Transverse colon (tissue), 4 donors: ENCODE measurements around the gene LYSET.

Source experiments
- POLR2A ChIP-seq: fragments of 450-650 bp; IDR thresholded peaks from one replicate; pipeline ENCODE4 v1.6.1; 2016; ENCODE audit warnings: antibody characterized with exemption, mild to moderate bottlenecking, moderate library complexity
- POLR2AphosphoS5 ChIP-seq, 3 donors: sonication (generic); formaldehyde crosslinking; IDR thresholded peaks; one replicate each; pipeline ENCODE4 v1.6.1; 2016; ENCODE audit warnings: antibody characterized with exemption in 3 of 3
- TF ChIP-seq, protein P1 (sequence below), 5 experiments: fragments of 200-600 bp in 3 of 5; fragments of 450-650 bp in 2 of 5; sonication (generic) in 3 of 5; IDR thresholded peaks; 1 replicate in 2 of 5; 2 replicates in 3 of 5; pipeline ENCODE4 v1.5.1; 2016 to 2017; ENCODE audit warnings: antibody characterized with exemption in 5 of 5, inconsistent platforms in 3 of 5, mild to moderate bottlenecking in 2 of 5, moderate library complexity in 1 of 5

DNA sequence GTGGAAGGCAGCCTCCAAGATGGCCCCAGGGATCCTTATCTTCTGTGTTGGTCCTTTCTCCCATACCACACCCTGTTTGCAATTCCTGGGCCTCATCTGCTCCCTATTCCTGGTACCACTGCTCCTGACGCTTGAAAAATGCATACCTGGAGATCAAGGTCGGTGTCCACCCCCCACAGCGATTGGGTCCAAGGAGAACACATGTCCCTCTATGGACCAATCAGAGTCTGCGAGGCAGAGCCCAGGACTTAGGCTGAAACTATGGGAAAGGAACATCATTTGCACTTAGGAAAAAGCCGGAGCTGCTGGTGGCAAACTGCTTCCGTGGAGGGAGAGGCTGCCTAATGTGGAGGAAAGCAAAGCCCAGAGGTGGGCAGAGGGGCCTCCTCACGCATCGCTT, 36.1 kb upstream of the LYSET start:
- TF ChIP-seq, protein P1, sequence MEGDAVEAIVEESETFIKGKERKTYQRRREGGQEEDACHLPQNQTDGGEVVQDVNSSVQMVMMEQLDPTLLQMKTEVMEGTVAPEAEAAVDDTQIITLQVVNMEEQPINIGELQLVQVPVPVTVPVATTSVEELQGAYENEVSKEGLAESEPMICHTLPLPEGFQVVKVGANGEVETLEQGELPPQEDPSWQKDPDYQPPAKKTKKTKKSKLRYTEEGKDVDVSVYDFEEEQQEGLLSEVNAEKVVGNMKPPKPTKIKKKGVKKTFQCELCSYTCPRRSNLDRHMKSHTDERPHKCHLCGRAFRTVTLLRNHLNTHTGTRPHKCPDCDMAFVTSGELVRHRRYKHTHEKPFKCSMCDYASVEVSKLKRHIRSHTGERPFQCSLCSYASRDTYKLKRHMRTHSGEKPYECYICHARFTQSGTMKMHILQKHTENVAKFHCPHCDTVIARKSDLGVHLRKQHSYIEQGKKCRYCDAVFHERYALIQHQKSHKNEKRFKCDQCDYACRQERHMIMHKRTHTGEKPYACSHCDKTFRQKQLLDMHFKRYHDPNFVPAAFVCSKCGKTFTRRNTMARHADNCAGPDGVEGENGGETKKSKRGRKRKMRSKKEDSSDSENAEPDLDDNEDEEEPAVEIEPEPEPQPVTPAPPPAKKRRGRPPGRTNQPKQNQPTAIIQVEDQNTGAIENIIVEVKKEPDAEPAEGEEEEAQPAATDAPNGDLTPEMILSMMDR (IDR thresholded peaks at IDR 0.05): no peak
- TF ChIP-seq POLR2AphosphoS5 (IDR thresholded peaks at IDR 0.05) (no peak), POLR2A (no peak)
